Femur (tissue), 1 donor: ENCODE results near the gene ATXN7L1.
"Not testable (repeated sequence)": the region's sequence is repeated elsewhere in the genome, so short reads cannot be mapped to it uniquely, and the experiment has no call there.

Experiments used
- DNase-seq: peaks from one replicate; pipeline ENCODE4 v3.0.0-alpha.2; 2017

Gene ATXN7L1

DNA sequence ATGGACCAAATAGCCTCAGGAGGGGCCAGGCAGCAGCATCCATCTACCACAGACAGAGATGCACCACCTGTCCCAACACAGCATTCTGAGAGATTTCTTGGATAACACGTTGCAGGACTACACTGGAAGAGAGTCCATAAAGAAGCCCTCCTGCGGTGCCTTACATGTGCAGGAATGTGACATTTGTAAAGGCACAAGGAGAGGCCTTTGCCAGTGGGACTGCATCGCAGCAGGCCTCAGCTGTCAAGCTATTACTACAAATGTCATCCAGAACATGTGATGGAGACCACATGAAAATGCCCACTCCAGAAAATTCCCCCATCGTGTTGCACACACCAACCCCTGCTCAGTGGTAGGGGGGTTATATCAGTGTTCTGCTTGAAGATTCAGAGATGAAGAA is 77.4 kb downstream of the ATXN7L1 start:
- DNase-seq, result no peak

DNA sequence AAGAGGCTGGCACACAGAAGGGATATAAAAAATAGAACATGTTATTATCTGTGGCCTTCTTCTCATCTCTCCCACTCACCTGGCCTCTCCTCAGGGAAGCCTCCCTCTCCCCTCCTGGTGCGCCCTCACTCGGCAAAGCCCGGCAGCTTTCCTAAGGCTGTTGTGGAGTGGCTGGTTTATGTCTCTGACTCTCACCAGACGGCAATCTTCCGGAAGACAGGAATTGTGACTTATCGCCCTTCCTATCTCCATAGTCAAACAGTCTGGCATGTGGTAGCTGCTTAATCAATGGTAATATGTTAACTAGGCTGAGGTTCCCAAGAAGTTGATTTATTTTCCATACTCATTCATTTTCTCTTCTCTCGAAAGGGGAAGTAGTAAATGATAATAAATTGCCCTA is 78.7 kb downstream of the ATXN7L1 start:
- DNase-seq, result no peak

DNA sequence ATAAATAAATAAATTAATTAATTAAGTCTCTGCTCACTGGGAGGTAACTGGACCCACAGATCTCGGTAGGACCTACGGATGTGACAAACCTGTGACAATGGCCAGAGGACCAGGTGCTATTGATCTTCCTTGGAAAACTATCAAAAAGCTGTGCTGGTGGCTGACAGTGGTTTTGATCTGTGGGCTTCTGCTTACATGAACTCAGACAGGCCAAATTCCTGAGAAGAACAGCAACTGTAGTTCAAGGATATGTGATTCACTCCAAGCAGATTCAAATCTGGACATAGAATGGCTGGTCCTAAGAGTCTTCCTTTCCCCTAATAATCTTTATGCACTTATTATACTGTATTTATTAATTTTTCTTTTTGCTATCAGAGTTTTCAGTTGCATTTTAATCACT is 80.0 kb downstream of the ATXN7L1 start:
- DNase-seq, result no peak

DNA sequence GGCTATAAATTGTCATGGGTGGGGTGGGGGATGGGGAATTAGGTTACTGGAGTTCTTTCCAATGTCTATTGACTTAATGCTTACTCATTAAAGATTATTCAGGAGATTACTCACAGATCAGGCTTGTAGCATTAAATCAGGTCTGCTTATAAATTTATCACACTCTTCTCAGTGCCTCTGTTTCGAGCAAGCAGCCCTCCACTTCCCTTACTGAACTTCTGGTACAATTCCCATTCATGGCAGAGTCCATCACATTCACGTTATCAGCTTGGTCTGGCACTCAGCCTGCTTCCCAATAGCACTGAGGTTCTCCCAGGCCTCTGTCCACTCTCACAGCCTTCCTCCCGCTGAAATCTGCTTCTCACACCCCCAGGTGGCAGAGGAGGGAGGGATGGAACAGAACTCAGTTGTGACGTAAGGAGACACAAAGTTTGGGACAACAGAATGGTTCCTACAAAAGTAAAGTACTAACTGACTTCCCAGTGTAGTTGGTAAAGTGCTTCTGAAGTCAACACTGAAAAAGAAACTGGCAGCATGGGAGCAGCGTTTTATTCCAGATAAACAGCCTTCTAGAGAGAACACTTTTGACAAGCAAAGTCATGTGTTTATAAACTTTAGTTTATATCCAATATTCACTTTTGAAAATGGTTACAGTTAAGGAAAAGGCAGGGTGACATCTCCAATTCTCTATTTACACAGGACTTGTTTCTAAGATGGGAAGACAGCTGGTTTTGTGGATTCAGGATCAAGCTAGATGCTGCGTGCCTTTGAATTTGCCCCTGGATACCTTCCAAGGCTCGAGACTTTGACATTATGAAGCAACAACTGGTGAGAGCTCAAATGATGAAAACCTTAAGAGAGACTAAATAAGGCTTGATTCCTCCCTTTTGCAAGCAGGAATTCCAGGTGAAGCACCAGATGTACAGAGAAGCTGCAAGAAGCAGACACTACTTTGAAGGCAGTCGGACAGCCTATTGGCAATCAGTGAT is 81.4 kb downstream of the ATXN7L1 start:
- DNase-seq, result no peak

DNA sequence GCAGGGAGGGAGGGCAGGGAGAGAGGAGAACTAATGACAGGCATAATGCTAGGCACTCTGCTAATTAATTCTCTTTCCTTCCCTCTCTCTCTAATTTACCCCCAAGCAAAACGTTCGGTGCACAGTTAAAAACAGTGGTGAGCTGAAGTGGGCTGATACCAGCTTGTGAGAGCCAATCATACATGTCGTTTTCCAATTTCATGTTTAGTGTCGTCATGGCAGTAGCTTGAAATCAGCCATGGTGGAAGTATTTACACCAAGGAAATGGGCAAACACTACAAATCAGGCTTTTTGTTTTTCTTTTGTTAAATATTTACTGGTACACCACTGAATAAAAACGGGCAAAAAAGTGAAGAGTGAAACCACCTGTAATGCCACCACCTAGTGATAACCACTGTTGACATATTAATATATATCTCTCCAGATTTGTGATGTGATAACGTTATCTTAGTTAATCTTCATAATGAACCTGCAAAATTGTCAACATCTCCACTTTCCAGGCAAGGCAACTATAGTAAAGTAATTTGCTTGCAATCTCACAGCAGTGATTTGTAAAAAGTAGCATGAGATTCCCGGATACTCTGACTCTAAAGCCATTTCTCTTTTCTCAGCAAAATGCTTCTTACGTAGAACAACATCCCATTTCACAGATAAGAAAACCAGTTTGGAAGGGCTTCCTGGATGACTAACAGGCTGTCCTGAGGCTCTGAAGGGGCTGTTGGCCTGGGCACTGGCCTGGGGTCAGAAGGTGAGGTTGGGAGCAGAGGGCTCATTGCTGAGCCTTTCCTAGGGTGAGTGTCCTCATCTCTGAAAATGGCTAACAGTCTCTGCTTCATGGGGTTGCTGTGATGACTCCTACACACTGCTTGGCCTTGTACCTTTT is 83.7 kb downstream of the ATXN7L1 start:
- no peak for DNase-seq

DNA sequence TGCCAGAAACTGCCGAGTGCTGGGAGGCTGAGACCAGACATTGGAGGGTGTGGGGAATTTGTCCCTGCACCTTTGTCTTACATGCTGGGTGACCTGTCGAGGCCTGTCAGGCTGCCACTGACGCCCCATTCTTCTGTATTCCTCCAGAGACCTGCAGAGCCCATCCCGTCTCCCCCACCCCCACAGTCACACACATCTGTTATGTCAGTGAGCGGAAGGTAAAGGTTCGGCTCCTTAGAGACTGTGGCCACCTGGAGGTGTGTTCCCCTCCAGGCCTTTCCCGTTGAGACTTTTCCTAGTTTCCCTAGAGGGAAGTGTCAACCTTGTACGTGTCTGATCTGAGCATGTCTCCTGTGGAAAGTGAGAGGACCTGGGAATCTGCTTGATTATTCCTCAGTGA is 84.5 kb downstream of the ATXN7L1 start:
- DNase-seq, result no peak

DNA sequence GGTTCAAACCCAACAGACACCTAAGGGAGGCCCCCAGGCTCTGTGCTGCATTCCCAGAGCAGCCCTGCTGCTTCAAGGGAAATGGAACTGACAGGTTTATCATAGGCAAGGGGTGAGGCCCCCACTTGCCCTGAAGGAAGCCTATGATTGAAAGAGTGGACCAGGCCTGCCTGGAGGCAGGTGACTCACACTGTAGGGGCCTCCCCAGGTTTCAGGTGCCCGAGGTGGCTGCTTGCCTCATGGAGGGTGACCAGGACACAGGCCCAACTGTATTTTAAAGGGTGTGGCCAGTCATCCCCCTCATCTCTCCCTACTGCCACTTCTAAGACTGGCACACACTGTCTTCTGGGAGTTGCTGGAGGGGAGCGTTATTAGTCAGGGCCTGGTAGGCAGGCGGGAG is 85.4 kb downstream of the ATXN7L1 start:
- DNase-seq, result no peak

DNA sequence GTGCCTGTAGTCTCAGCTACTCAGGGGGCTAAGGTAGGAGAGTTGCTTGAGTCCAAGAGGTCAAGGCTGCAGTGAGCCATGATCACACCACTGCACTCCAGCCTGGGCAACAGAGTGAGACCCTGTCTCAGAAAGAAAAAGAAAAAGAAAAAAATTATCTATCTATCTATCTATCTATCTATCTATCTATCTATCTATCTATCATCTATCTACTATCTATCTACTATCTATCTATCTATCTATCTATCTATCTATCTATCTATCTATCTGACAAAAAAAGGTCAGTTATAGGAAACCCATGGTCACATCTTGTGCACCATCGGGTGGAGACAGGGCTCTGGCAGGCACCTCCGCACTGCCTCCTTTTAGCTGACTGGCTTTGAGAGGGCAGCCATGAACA is 85.9 kb downstream of the ATXN7L1 start:
- not testable (repeated sequence) for DNase-seq

DNA sequence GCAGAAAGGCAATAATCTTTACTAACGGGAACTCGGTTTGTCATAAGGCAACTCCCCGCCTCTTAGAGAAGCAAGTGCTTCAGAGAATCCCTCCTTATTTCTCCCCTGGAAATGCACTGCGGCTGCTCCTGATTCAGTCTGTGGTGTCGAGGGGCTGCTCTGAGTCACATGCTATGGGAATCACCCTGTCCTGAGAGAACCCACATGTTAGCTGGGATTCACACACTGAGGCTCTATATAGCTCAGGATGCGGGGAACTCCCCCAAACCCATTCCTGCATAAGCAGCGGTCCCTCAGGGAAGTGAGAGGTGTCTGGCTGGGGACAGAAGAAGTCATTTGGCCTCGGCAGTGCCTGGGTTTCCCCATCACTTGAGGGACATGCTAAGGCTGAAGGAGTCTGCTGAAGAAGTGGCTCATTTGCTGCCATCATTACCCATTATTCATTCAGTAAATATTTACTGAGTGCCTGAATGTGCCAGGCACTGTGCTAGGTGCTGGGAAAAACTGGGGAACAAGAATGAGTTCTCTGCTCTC is 87.5 kb downstream of the ATXN7L1 start:
- DNase-seq, result no peak

DNA sequence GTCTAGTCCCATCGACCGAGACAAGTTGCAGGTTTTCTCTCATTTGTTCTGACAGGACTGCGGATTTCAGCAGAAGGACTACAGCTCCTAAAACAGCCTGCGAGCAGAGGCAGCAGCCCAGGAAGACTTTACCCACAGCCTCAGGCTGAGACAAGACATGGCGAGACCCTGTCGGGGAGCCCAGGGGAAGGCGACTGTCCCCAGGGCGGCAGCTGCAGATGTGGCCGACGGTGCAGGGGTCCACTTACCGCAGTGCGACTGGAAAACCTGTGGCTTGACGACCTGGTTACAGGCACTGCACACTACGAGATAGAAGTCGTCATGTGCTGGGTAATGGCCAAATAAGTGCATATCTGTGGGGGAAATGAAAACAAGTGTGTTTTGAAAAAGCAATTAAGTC is 88.0 kb downstream of the ATXN7L1 start:
- no peak for DNase-seq

DNA sequence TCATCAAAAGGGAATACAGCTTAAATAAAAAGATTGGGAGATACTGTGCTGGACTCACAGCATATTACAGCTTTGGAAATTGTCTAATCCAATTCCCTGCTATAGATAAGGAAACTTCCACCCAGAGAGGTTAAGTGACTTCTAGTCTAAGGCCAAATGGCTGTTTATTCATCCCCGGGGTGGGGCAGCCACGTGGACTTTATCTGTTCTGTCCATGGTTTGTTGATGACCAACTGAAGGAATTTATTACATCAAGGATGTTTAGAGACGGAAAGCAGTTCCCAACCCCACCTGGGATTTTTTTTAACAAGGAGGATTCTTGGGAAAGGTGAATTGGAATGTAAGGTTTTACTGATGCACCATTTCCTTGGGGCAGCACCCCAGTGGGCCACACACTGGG is 88.6 kb downstream of the ATXN7L1 start:
- DNase-seq, result no peak

DNA sequence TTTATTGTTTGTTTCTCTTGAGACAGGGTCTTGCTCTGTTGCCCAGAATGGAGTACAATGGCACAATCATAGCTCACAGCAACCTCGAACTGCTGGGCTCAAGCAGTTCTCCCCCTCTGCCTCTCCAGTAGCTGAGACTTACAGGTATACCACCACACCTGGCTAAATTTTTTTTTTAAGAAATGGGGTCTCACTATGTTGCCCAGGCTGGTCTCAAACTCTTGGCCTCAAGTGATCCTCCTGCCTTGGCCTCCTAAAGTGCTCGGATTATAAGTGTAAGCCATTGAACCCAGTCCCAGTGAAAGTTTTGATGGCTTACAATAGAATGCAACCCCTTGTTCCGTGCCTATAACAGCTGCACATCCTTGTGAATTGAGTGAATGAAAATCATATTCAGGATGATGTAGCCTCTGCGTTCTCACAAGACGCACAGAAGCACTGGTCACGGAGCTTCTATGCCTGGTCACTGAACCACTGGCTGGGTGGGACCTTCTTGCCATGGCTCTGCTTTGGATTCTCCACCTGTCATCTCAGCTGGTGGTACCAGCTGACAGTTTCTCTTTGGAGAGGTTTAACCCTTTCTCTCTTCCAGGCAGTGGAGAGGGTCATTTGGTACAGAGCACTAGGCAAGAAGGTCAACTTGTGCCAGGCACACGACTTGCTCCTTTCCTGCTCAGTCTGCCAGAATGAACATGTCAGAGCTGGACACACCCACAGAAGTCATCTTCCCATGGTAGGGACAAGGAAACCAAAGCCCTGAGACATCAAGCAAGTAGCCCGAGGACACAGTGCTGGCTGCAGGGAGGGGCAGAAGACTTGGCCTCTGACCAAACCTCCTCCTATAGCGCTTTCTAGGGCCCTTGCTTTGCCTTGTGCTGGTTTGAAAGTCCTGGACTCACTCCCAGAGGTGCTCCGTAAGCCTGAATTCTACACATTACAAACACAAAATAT is 89.6 kb downstream of the ATXN7L1 start:
- no peak for DNase-seq

DNA sequence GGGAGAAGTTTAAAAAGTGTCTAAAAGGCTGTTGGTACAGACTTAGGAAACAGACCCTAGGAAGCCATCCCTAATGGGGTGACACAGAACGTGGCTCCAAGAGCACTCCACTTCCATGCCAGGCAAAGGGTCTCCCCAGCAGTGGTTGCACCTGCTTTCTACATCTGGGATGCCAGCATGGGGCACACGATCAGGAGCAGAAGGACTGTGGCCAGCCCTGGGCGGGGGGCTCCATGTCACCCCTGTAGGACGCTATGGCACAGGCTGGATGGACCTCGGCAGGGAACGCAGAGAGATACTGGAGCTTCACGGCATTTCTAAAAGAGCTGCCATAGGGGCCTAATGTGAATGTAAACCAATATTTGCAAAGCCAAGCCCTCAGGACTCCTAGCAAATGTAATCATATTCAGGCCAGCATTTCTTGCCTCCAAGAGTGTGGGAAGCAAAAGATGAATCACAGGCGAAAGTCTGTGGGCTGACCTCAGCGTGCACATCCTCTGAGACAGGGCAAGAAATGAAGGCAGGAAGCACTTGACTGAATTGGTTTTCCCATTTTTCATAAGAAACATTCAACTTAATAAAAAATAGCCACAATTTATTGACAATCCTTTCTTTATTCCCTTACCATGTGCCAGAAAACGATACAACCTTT is 93.9 kb downstream of the ATXN7L1 start:
- DNase-seq, result no peak

DNA sequence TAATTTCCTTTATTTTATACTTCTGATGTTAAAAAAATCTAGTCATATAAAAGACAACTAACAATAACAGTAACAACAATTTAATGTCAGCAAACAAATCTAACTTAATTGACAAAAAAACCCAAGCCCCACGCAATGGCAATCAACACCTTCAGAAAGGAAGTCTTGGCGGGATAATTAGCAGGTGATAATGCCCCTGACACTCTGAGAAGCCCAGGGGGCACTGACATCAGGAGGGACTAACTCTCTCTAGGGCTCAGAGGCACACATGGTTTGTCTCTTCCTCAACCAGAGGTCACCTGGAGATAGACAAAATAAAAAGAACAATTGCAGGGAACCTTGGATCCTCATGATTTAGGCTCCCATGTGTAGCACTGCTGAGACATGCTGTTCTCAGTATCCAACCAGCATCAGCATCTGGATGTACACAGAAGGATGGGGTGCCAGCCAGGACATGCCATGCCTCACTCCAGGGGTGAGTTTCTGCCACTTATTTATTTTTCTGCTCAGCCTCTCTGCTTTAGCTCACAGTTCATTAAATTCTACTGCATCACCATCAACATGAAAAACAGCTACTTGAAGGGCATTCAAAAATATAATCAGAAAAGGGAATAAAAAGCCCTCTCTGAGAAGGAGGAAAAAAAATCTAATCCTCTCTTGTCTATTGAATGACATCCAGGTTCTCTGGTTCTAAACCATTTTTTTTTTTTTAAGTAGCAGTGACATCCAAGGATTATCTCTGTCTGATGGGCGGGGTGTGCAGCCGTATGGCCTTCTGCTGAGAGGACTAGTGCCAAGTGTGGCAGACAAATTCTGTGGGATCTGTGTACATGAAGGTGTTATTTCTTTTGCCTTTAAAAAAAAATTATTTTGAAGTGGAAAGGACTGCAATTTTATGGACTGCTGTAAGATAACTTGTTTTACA is 96.3 kb downstream of the ATXN7L1 start:
- no peak for DNase-seq

DNA sequence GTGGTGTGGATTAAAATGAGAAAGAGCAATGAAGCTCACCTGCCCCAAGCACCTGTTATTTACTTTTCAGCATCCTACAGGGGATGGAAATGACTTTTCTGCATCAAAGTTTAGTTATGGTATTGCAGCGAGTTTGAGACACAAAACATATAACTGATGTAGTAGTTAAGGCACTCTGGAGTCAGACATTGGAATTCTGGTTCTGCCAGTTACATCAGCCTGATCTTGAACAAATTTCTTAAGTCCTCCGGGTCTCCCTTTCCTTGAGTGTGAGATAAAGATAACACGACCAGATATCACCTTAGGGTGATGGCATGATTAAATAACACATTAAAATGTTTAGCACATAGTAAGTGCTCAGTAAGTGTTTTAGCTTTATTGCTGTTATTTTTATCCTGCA is 97.4 kb downstream of the ATXN7L1 start:
- no peak for DNase-seq

DNA sequence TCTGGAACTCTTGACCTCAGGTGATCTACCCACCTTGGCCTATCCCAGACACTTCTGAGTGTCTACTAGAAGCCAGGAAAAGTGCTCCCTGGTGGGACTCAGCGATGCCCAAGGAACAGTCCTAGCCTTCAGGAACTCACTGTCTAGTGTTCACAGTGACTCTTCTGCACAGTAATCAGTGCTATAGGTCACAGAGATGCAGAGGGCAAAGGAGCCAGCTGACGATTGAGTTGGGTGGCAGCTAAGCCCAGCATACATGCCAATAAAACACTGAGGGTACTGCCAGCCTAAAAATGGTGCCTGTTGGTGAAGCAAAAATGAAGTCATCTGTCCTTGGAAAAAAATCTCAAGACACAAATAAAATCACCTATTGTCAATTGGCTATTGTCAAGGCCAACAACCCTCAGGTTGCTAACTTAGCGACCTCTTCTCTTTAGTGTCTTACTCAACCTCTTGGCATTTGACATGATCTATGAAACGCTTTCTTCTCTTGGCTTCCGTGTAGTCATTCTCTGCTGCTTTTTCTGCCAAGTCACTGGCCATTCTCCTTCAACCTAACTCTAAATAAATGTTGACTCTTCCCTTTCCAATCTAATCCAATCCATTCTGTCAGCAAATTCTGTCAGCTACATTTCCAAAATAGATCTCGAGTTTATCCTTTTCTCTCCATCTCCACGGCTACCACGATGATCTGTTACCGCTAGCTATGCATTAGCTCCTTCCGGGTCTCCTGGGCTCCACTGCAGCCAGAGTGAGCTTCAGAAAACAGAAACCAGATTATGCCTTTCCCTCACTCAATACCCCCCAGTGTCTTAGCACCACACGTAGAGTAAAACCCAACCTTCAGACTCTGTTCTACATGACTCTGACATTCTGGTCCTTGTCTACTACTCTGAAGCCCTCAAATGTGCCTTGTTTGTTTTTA is 99.2 kb downstream of the ATXN7L1 start:
- no peak for DNase-seq

DNA sequence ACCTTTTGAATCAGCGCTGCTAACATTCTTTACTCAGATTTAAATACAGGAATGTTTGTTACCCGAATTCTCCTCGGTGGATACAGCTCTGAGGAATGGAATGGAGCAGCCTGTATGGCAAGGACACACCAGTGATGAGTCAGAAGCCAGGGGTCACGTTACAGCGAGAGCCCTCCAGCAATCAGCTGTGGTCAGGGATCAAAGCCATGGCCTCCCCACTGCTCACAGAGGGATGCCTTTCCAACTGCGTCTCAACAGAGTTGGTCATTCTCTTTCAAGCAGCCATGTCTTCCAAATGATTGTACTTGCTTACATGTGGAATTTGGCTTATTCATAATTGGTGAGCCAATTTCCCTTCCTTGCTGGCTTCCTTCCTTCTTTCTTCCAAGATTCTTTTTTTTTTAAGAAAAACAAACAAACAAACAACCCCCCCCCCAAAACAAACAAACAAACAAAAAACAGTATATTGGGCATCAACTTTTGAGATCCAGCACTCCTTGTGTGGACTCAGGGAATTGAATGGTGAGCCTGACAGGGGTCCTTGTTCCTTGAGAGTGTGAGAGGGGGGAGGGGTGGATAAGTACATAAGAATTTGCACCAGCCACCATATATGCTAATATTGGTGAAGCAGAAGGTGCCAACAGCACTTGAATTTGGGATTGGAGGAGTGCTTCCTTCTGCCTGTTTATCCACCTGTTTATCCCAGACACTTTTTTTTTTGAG is 100.2 kb downstream of the ATXN7L1 start:
- DNase-seq, result peak; percentile 65

DNA sequence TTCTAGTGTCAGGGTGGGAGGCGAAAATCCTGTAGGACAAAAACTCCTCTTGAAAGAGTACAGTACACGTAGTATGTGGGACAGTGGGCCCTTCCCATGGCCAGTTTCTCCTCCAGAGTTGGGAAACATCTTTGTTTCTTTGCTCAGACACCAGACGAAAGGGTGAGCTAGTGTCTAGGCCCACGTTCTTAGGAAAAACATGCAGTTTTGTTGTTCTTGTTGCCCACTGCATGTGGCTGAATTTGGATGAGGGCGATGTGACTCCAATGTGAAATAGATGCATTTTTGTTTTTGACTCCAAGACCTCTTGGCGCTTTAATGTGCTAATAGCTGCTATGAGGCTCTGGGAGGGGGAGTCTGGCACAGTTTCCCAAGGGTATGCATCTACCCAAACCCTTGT is 100.8 kb downstream of the ATXN7L1 start:
- DNase-seq, result no peak

DNA sequence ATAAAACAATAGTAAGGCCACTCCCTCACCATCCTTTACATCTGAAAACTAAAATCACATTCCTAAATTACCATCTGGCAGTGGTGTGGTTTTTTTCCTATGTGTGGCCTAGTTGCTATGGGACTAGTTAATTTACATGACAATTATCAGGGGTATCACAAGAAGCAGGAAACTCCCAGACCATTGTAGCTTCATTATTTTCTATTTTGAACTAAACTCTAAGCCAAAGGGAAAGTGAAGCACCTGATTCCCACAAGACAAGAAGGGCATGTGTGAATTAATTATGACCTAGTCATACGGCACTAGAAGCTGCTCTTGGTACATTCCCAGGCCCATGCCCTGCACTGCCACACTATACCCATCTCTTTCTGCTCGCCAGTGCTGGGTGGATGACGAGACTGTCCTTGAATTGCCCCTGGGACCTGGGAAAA is 103.4 kb downstream of the ATXN7L1 start:
- no peak for DNase-seq
